Mesendoderm (in vitro differentiated cells): Measurements from ENCODE around the gene FARP1.

Experiments used
- DNase-seq: peaks from one replicate; pipeline ENCODE4 v3.0.0; 2013
- H2AK5ac ChIP-seq: 2 replicates; pipeline ENCODE4 v1.6.1; 2013; ENCODE audit warnings: low read length, inconsistent platforms
- H2BK120ac ChIP-seq: 2 replicates; pipeline ENCODE4 v1.6.1; 2013; ENCODE audit warnings: low read depth, mild to moderate bottlenecking, low read length, moderate library complexity, mixed read lengths
- H2BK15ac ChIP-seq: replicated peaks from 2 replicates; pipeline ENCODE4 v1.6.1; 2013; ENCODE audit warnings: low read depth, mild to moderate bottlenecking, moderate library complexity
- H2BK5ac ChIP-seq: 2 replicates; pipeline ENCODE4 v1.6.1; 2013; ENCODE audit warnings: low read length, inconsistent platforms
- H3K18ac ChIP-seq: 2 replicates; pipeline ENCODE4 v1.6.1; 2013; ENCODE audit warnings: mild to moderate bottlenecking, low read length, mixed read lengths
- H3K23ac ChIP-seq: one replicate; pipeline ENCODE4 v1.6.1; 2013; ENCODE audit warnings: low read length
- H3K27ac ChIP-seq: 2 replicates; pipeline ENCODE4 v1.5.1; 2013; ENCODE audit warnings: low read depth, mild to moderate bottlenecking, inconsistent platforms, low read length, moderate library complexity
- H3K27me3 ChIP-seq: 2 replicates; pipeline ENCODE4 v1.6.1; 2013; ENCODE audit warnings: low read length, control low read depth, mild to moderate bottlenecking, inconsistent platforms; ENCODE audit not compliant: insufficient read depth, poor library complexity
- H3K36me3 ChIP-seq: 2 replicates; pipeline ENCODE4 v1.6.1; 2013; ENCODE audit warnings: low read length, inconsistent platforms; ENCODE audit not compliant: control insufficient read depth, insufficient read depth
- H3K4ac ChIP-seq: one replicate; pipeline ENCODE4 v1.6.1; 2013; ENCODE audit warnings: low read depth, mild to moderate bottlenecking, low read length, moderate library complexity
- H3K4me1 ChIP-seq: 2 replicates; pipeline ENCODE4 v1.6.1; 2013; ENCODE audit warnings: low read depth, low read length, inconsistent platforms; ENCODE audit not compliant: control insufficient read depth
- H3K4me2 ChIP-seq: 2 replicates; pipeline ENCODE4 v1.6.1; 2013; ENCODE audit warnings: low read length
- H3K4me3 ChIP-seq: 2 replicates; pipeline ENCODE4 v1.5.1; 2013; ENCODE audit warnings: mild to moderate bottlenecking, low read length
- H3K56ac ChIP-seq: one replicate; pipeline ENCODE4 v1.6.1; 2013; ENCODE audit warnings: low read length
- H3K79me1 ChIP-seq: 2 replicates; pipeline ENCODE4 v1.6.1; 2013; ENCODE audit warnings: low read length, inconsistent platforms
- H3K79me2 ChIP-seq: 2 replicates; pipeline ENCODE4 v1.6.1; 2013; ENCODE audit warnings: mild to moderate bottlenecking, low read length; ENCODE audit not compliant: control insufficient read depth, insufficient read depth
- H3K9ac ChIP-seq: 2 replicates; pipeline ENCODE4 v1.6.1; 2013; ENCODE audit warnings: low read length, inconsistent platforms
- H4K5ac ChIP-seq: one replicate; pipeline ENCODE4 v1.6.1; 2013; ENCODE audit warnings: low read length
- H4K8ac ChIP-seq: one replicate; pipeline ENCODE4 v1.6.1; 2013; ENCODE audit warnings: low read depth, mild to moderate bottlenecking, control low read depth, low read length, moderate library complexity
- WGBS: extraction: QIAGEN DNeasy Blood & Tissue Kit; methylation state at CpG from one replicate; pipeline ENCODE4 v1.1.7; 2013; ENCODE audit warnings: low lambda C conversion rate, missing lambda C conversion rate; ENCODE audit not compliant: insufficient coverage; ENCODE audit errors: extremely low coverage; 5-methylcytosine and 5-hydroxymethylcytosine counted together

The FARP1 gene

GRCh38 chr13:98496479-98496791 lies 353.5 kb downstream of the FARP1 start:
- no peak overlapping the region for H3K4me2 ChIP-seq
- no peak overlapping the region for H3K27ac ChIP-seq
- H3K4me3 ChIP-seq, result no peak overlapping the region
- H3K36me3 ChIP-seq, result no peaks in the 10 kb centered on the region
- peaks cover 50% of the 10 kb centered on the region for H3K79me2 ChIP-seq
- H3K56ac ChIP-seq, result no peak overlapping the region
- peaks cover 4% of the 10 kb centered on the region for H3K4me1 ChIP-seq
- peaks cover 37% of the 10 kb centered on the region for H3K79me1 ChIP-seq
- H3K9ac ChIP-seq, result no peak overlapping the region
- H3K18ac ChIP-seq, result no peak overlapping the region
- H4K5ac ChIP-seq, result no peak overlapping the region
- H2BK15ac ChIP-seq, result no peak overlapping the region
- no peak overlapping the region for H4K8ac ChIP-seq
- no peak overlapping the region for H3K4ac ChIP-seq
- H3K23ac ChIP-seq, result no peak overlapping the region
- no CpG with 5 or more reads among the region's 3 CpGs for WGBS
- H2BK120ac ChIP-seq, result no peak overlapping the region
- H2AK5ac ChIP-seq, result no peak overlapping the region
- DNase-seq, result no peak
- no peaks in the 10 kb centered on the region for H3K27me3 ChIP-seq
- no peak overlapping the region for H2BK5ac ChIP-seq

GRCh38 chr13:98496966-98497365 lies 354.1 kb downstream of the FARP1 start:
- H3K4me1 ChIP-seq, result peaks cover 7% of the 10 kb centered on the region
- peaks cover 41% of the 10 kb centered on the region for H3K79me1 ChIP-seq
- DNase-seq, result no peak
- no peak overlapping the region for H3K9ac ChIP-seq
- H4K8ac ChIP-seq, result no peak overlapping the region
- no peak overlapping the region for H4K5ac ChIP-seq
- no peak overlapping the region for H3K18ac ChIP-seq
- H3K36me3 ChIP-seq, result no peaks in the 10 kb centered on the region
- H2BK15ac ChIP-seq, result no peak overlapping the region
- no peak overlapping the region for H2BK120ac ChIP-seq
- no peak overlapping the region for H3K23ac ChIP-seq
- H3K4me3 ChIP-seq, result no peak overlapping the region
- H3K79me2 ChIP-seq, result peaks cover 53% of the 10 kb centered on the region
- no peaks in the 10 kb centered on the region for H3K27me3 ChIP-seq
- no peak overlapping the region for H3K27ac ChIP-seq
- no peak overlapping the region for H2BK5ac ChIP-seq
- H2AK5ac ChIP-seq, result no peak overlapping the region
- no peak overlapping the region for H3K4ac ChIP-seq
- no CpG with 5 or more reads among the region's 8 CpGs for WGBS
- no peak overlapping the region for H3K56ac ChIP-seq
- no peak overlapping the region for H3K4me2 ChIP-seq

- Histone ChIP-seq H3K9ac (no peak overlapping the region), H3K79me1 (peaks cover 58% of the 10 kb centered on the region), H3K4me3 (no peak overlapping the region), H2BK5ac (no peak overlapping the region), H4K8ac (no peak overlapping the region), H2BK15ac (no peak overlapping the region), H4K5ac (no peak overlapping the region), H3K4me2 (no peak overlapping the region), H3K79me2 (peaks cover 69% of the 10 kb centered on the region), H3K23ac (no peak overlapping the region), H3K4ac (no peak overlapping the region), H2AK5ac (no peak overlapping the region), H3K27ac (no peak overlapping the region), H3K18ac (no peak overlapping the region), H3K27me3 (no peaks in the 10 kb centered on the region), H3K36me3 (peaks cover 1% of the 10 kb centered on the region), H2BK120ac (no peak overlapping the region), H3K4me1 (peaks cover 9% of the 10 kb centered on the region), H3K56ac (no peak overlapping the region)
- DNase-seq, result no peak
- WGBS, result no CpG with 5 or more reads among the region's 10 CpGs
Observed at GRCh38 chr13:98500963-98501421, 358.1 kb downstream of the FARP1 start.

- Histone ChIP-seq H3K23ac (no peak overlapping the region), H3K4me3 (no peak overlapping the region), H3K36me3 (peaks cover 1% of the 10 kb centered on the region), H3K9ac (no peak overlapping the region), H2BK15ac (no peak overlapping the region), H2BK120ac (no peak overlapping the region), H3K4me1 (peaks cover 21% of the 10 kb centered on the region), H4K8ac (no peak overlapping the region), H3K79me2 (peaks cover 60% of the 10 kb centered on the region), H3K27ac (no peak overlapping the region), H2BK5ac (no peak overlapping the region), H4K5ac (no peak overlapping the region), H3K18ac (no peak overlapping the region), H3K79me1 (peaks cover 51% of the 10 kb centered on the region), H3K4me2 (no peak overlapping the region), H2AK5ac (no peak overlapping the region), H3K4ac (no peak overlapping the region), H3K56ac (no peak overlapping the region), H3K27me3 (no peaks in the 10 kb centered on the region)
- DNase-seq, result no peak
- WGBS, result no CpG with 5 or more reads among the region's 10 CpGs
Observed at GRCh38 chr13:98503175-98504028, 360.5 kb downstream of the FARP1 start.

- no peak overlapping the region for H4K8ac ChIP-seq
- H3K79me2 ChIP-seq, result peaks cover 60% of the 10 kb centered on the region
- no peak overlapping the region for H3K23ac ChIP-seq
- no peak overlapping the region for H2AK5ac ChIP-seq
- no peak overlapping the region for H3K27ac ChIP-seq
- H2BK120ac ChIP-seq, result no peak overlapping the region
- H3K4me1 ChIP-seq, result peaks cover 22% of the 10 kb centered on the region
- H3K79me1 ChIP-seq, result peaks cover 47% of the 10 kb centered on the region
- no peaks in the 10 kb centered on the region for H3K27me3 ChIP-seq
- no peak overlapping the region for H3K4me3 ChIP-seq
- no peak overlapping the region for H2BK15ac ChIP-seq
- no peak for DNase-seq
- no peak overlapping the region for H3K4ac ChIP-seq
- no CpG with 5 or more reads among the region's 1 CpG for WGBS
- H3K56ac ChIP-seq, result no peak overlapping the region
- no peak overlapping the region for H3K9ac ChIP-seq
- H3K36me3 ChIP-seq, result peaks cover 1% of the 10 kb centered on the region
- no peak overlapping the region for H3K4me2 ChIP-seq
- H2BK5ac ChIP-seq, result no peak overlapping the region
- no peak overlapping the region for H3K18ac ChIP-seq
- no peak overlapping the region for H4K5ac ChIP-seq
Observed at GRCh38 chr13:98504029-98504351, 361.1 kb downstream of the FARP1 start.
